ENCODE measurements around the gene MACROH2A2.

The MACROH2A2 gene

DNA sequence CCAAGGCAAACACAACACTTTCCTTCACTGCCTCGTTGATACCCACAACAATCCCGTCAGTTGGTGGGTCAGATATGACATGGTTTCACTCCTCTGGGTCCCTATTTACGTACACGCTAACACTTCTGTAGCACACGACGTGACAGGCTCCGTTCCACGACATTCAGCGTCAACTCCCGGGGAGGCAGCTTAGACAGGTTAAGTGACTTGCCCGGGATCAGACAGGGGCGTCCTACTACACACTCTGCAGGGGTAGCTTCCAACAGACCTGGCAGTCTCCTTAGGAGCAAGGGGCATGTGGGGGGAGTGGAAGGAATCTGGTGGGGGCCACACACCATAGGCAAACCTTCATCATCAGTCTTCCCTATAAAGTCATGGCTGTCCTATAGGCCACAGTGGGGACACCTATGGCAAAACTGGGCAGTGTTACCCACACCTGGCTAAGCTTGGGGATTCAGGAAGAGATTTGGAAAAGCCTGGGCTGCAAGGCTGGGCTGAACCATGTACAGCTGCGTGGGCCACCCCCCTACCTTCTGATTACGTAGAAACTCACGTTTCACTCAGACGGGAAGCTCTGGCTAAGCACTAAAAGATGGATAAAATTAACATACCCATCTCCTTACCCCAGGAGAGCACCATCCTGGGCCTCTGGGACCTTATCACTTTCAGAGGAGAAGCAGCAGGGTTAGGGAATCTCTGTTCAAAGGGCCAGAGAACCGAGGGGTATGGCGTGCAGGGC is 91.9 kb downstream of the MACROH2A2 start:
- Histone ChIP-seq H3K27ac (no peak overlapping the region), H3K4me3 (peak overlapping the region; percentile 92)
- no peak for DNase-seq (ENCODE audit: low spot score)
- TF ChIP-seq, protein P1, sequence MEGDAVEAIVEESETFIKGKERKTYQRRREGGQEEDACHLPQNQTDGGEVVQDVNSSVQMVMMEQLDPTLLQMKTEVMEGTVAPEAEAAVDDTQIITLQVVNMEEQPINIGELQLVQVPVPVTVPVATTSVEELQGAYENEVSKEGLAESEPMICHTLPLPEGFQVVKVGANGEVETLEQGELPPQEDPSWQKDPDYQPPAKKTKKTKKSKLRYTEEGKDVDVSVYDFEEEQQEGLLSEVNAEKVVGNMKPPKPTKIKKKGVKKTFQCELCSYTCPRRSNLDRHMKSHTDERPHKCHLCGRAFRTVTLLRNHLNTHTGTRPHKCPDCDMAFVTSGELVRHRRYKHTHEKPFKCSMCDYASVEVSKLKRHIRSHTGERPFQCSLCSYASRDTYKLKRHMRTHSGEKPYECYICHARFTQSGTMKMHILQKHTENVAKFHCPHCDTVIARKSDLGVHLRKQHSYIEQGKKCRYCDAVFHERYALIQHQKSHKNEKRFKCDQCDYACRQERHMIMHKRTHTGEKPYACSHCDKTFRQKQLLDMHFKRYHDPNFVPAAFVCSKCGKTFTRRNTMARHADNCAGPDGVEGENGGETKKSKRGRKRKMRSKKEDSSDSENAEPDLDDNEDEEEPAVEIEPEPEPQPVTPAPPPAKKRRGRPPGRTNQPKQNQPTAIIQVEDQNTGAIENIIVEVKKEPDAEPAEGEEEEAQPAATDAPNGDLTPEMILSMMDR (IDR thresholded peaks at IDR 0.05), result no peak

DNA sequence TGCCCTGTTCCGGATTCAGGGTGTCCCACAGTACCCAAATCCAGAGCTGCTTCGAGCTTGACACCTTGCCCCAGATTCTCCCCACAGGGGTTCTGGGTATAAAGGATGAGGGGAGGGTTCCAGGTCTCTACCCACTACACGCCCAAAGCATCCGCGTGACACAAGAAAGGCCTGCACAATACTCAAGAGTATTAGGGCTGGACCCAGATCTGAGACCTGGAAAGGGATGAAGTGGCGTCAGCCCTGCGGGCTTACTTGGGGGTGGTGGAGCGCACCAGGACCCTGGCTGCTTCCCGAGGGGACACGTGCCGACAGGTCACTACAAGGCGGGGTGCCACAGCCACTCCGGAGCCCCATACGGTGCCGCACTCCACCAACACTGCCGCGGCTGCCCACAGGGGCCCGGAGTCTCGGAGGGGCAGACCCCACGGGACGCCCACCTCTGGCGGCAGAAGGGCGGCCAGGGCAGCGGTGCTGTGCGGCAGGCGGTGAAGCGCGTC is 92.6 kb downstream of the MACROH2A2 start:
- DNase-seq (ENCODE audit: low spot score), result no peak
- peak overlapping the region; percentile 92 for H3K4me3 ChIP-seq
- peak overlapping the region; percentile 51 to 93 for H3K27ac ChIP-seq
- TF ChIP-seq, protein P1 (IDR thresholded peaks at IDR 0.05), result no peak

DNA sequence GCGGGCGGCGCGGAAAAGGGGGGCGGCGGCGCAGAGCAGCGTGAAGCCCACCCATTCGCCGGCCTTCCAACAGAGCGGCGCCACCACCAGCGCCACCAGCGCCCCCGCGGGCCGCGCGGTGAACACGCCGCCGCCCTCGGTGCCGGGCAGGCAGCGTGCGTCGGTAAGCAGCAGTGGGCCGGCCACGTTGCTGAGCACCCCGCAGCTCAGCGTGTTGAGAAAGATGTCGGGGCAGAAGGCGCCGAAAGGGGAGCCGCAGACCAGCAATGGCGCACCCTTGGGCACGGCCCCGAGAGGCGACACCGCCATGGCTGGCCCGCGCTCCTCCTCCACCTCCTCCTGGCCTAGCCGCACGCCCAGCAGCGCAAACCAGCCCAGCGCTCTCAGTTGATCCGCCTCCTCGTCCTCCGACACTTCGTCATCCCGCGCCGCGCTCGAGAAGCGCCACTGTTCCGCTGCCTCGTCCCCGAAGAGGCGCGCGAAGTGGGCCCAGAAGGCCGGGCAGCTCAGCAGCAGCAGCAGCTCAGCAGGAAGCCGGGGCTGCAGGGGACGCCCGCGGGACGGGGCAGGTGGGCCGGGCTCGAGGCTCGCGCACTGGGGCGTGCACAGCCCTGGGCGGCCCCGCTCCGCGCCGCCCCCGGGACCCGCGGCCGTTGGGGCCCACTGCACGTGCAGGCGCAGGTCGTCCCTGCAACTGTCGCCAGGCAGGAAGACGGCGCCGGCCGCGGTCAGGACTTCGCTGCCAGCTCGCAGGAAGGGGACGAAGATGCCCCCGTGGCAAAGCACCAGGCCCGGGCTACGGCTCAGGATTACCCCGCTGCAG is 93.2 kb downstream of the MACROH2A2 start:
- Histone ChIP-seq H3K27ac (peak overlapping the region; percentile 51 to 93), H3K4me3 (peak overlapping the region; percentile 92)
- TF ChIP-seq, protein P1 (IDR thresholded peaks at IDR 0.05), result peak; percentile 53
- peak; percentile 85 for DNase-seq (ENCODE audit: low spot score)

DNA sequence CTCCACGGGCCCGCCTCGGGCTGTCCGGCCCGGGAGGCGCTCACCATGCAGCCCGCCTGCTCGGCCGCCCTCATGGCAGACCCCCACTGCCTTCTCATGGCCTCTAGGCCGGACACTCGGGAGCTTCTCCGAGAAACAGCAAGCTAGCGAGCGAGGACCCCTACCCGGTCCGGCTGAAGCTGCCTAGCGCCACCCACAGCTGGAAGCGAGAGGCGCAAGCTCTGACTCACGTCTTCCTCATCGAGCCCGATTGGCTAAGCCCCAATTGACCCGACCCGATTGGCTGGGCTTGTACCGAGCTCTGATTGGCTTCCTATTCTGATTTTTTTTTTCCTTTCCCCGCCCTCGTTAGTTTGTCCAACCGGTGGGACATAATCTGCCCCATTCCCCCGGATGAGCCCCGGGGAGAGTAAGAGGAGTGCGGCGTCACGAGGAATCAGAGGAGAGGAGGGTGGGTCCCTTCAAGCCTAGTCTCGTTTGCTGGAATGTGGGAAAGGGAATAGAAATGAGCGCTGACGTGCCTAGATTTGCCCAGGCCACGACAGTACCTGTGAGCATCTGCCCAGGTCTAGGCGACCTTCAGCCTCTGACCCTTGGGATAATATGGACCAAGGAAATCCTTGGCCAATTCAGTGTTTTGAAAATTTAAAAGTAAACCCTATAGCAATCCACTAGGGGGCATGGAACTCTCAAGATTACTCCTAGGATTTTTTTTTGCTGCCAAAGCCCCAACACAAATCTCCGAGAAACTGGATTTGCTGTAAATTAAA is 94.0 kb downstream of the MACROH2A2 start, which contains the start of gene TYSND1:
Gene TYSND1 (minus strand): TSS at position 212 of the 770 bp plus-strand sequence. CDS start 114 bp downstream, at position 98.
- peak; percentile 97 for DNase-seq (ENCODE audit: low spot score)
- TF ChIP-seq, protein P1 (IDR thresholded peaks at IDR 0.05), result no peak
- H3K4me3 ChIP-seq, result peak within 1 kb of the TSS; percentile 92
- peak within 1 kb of the TSS; percentile 51 to 93 for H3K27ac ChIP-seq

DNA sequence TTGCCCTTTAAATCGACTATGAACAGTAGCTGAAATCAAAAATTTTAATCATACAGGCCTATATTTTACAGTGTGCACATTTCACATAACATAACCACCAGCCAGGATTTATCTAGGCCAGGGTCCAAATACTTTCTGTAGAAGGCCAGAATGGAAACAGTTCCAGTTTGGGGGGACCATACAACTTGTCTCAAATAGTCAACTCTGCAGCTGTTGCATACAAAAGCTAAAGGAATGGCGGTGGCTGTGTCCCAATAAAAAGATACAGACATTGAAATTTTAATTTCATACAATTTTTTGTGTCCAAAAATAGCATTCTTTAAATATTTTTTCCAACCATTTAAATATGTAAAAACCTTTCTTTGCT is 94.6 kb downstream of the MACROH2A2 start:
- TF ChIP-seq, protein P1 (IDR thresholded peaks at IDR 0.05), result no peak
- DNase-seq (ENCODE audit: low spot score), result no peak
- H3K4me3 ChIP-seq, result peak overlapping the region; percentile 92
- H3K27ac ChIP-seq, result peak overlapping the region; percentile 51 to 93

DNA sequence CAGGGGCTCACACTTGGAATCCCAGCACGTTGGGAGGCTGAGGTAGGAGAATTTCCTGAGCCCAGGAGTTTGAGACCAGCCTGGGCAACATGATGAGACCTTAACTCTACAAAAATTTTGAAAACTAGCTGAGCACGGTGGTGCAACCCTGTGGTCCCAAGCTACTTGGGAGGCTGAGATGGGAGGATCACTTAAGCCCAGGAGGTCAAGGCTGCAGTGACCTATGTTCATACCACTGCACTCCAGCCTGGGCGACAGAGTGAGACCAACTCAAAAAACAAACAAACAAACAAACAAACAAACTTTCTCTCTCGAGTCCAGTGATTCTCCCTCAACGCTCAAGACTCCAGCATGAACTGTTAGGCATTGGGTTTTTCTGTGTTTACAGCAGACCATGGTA is 95.9 kb downstream of the MACROH2A2 start:
- H3K4me3 ChIP-seq, result no peak overlapping the region
- TF ChIP-seq, protein P1 (IDR thresholded peaks at IDR 0.05), result no peak
- DNase-seq (ENCODE audit: low spot score), result no peak
- no peak overlapping the region for H3K27ac ChIP-seq
